HG03565 (cell line): ENCODE data around the gene BRI3.

Experiments
- ATAC-seq: cut with Tn5 transposase; IDR thresholded peaks from one replicate; pipeline ENCODE4 v1.9.1; 2021; ENCODE audit warnings: mild to moderate bottlenecking, moderate library complexity; ENCODE audit not compliant: unreplicated experiment

BRI3 gene

GRCh38 chr7:98251601-98252424, 29.7 kb upstream of the BRI3 start, which contains the start of gene TECPR1:
Gene TECPR1 (minus strand): TSS chr7:98252232. CDS start chr7:98246146, 6,086 bp downstream.
- ATAC-seq: peak; percentile 92

DNA sequence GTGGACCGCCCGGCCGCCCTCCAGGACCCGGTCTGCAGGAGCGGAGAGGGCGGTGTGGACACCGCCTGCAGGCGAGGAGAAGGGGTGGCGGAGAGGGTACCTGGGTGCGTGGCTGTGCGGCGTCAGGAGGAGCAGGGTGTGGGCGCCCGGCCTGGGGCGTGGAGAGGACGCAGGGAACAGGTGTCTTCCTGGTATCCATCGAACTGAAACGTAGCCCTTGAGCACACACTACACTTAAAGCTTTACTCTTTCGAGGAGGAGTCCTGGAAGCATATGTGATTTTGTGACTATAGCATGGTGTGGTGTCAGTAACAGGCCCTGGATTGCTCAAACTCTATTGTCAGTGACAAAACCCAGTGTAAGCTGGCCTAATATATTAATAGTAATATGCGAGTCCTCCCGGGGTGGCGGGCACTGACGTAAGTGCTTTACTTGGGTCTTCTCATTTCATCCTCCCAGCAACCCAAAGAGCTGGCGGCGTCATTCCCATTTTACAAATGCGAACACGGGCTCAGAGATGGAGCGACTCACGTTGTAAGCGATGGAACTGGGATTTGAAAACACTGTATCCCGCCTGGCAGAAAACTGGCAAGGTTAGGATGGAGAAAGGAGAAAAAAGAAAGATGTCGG, 28.9 kb upstream of the BRI3 start:
- no peak for ATAC-seq

DNA sequence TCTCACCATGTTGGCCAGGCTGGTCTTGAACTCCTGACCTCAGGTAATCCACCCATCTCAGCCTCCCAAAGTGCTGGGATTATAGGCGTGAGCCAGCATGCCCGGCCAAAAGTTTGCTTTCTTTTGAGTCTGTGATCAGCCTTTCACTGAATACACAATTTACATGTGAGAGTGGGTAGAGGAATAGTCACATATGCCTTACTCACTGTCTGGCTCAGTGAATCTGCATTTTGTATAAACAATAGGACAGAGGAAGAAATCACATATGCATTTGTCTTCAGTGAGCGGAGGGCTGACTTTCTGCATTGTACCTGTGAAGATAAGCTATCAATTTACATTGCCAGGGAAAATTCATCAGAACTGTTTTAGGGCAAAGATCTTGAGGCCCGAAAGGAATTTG, 27.0 kb upstream of the BRI3 start:
- no peak for ATAC-seq

- no peak for ATAC-seq
Observed at GRCh38 chr7:98254951-98255610, 26.4 kb upstream of the BRI3 start.

DNA sequence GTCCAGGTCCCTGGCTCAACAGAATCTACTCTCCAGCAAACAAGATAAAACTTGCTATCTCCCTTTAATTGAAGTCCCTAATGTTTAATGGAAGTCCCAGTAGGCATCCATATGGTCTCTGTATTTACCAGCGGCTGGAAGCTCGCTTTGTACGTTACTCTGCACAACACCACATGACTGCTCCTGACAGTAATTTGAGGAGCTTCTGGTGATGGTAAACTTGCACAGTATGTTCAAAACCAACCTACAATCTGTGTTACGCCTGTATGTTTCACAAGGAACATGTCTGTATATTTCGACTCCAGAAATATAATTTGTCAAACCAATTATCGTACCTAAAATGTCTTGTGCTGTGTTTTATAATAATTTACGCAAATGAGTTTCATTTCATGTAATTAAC, 25.1 kb upstream of the BRI3 start:
- ATAC-seq: no peak

DNA sequence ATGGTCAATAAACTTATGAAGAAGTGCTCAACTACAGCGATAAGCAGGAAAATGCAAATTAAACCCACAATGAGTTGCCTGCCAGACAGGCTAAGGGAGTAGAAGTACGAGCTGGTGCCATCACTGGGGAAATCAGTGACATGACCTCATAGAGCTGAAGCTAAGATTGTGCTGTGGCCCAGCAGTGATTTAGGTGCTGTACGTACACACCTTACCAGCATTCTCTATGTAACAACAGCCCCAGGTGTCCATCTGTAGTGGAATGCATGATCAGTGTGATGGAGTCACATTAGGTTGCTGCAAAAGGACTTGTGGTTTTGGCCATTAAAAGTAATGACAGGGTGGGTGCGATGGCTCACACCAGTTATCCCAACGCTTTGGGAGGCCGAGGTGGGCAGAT, 23.8 kb upstream of the BRI3 start:
- no peak for ATAC-seq

DNA sequence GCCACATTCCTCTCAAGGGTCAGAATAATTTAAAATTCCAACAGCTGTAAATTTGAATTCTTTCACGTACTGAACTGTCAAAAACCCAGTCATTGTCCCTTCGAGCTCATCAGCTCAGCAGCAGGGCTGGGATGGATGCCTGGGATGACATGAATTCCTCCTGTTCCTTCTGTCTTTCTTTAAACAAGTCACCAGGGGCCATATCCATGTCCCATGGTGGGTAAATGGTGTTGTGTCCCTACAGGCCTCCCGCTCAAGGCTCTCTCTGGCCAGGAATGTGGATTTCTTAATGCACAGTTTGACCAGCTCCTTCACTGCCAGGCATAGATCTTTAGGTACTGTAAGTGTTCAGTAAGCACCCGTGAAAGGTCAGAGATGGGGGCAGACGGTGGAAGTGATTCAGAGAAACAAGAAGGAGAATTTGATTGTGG, 15.6 kb upstream of the BRI3 start:
- ATAC-seq: no peak

DNA sequence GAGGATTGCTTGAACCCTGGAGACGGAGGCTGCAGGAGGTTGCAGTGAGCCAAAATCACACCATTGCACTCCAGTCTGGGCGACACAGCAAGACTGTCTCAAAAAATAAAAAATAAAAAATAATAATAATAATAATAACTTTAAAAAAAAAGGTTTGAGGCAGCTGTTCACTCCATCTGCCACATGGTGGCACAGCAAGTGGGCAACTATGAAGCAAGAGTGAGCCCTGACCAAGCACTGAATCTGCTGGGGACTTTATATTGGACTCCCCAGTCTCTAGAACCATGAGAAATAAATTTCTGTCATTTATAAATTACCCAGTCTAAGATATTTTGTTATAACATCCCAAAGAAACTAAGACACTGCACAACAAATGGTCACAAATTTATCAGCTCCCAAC, 14.6 kb upstream of the BRI3 start:
- no peak for ATAC-seq

GRCh38 chr7:98267303-98267702, 14.2 kb upstream of the BRI3 start:
- no peak for ATAC-seq

- ATAC-seq: no peak
Observed at GRCh38 chr7:98276241-98276761, 5.2 kb upstream of the BRI3 start.

GRCh38 chr7:98278408-98278807, 3.1 kb upstream of the BRI3 start:
- ATAC-seq: no peak

GRCh38 chr7:98278936-98279335, 2.5 kb upstream of the BRI3 start:
- ATAC-seq: no peak

DNA sequence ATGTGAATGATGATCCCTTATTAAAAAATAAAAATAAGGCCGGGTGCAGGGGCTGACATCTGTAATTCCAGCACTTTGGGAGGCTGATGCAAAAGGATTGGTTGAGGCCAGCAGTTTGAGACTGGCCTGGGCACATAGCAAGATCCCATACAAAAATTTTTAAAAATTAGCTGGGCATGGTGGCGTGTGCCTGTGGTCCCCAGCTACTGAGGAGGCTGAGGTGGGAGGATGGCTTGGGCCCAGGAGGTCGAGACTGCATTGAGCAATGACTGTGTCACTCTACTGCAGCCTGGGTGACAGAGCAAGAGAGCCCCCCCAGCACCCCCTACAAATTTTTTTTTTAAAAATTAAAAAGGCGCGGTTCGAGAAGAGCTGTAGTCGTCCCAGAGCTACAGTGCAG, 1.2 kb upstream of the BRI3 start:
- ATAC-seq: no peak

DNA sequence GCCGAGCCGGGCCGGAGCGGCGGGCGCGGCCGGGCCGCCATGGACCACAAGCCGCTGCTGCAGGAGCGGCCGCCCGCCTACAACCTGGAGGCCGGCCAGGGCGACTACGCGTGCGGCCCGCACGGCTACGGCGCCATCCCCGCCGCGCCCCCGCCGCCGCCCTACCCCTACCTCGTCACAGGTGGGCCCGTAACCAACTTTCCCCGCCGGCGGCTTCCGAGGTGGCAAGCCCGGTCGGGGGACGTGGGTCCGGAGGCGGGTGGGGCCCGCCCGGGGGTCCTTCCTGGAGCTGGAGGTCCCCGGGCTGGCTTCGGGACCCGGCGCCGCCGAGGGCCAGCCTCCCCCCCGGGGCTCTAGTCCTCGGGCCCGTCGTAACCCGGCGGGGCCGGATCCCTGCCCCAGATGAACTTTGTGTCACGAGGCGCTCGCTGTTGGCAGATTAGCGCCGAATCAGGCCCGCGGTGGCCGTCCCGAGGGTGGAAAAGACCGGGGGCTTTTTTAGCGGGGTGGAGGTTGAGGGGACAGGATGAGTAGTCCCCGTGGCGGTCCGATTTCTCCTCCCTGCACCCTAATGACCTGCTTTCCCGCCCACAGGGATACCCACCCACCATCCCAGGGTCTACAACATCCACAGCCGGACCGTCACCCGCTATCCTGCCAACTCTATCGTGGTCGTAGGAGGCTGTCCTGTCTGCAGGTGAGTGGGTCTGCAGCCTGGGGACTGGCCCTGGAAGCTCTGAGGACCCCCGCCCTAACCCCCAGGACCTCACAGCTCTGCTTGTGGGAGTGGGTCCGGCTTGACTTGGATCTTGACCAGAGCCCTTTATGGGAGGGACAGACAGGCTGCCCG, 496 bp downstream of the BRI3 start:
- peak; percentile 43 for ATAC-seq

- no peak for ATAC-seq
Observed at GRCh38 chr7:98282703-98283102, 1.2 kb downstream of the BRI3 start.

- no peak for ATAC-seq
Observed at GRCh38 chr7:98283127-98283886, 1.8 kb downstream of the BRI3 start.

DNA sequence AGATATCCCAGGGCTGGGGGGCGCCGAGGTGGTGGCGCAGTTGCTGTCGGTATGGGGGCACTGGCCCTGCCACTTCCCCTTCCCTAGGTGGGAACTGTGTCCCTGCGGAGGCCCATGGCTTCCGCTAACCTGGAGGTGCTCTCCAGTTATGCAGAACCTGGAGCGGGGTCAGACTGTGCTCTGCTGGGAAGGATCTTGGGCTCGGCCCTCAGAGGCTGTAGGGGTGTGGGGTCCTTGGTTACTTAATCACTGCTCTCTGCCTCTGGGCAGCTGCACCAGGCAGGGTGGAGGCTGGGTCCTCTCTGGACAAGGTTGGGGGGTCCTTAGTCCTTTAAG, 2.4 kb downstream of the BRI3 start:
- no peak for ATAC-seq

DNA sequence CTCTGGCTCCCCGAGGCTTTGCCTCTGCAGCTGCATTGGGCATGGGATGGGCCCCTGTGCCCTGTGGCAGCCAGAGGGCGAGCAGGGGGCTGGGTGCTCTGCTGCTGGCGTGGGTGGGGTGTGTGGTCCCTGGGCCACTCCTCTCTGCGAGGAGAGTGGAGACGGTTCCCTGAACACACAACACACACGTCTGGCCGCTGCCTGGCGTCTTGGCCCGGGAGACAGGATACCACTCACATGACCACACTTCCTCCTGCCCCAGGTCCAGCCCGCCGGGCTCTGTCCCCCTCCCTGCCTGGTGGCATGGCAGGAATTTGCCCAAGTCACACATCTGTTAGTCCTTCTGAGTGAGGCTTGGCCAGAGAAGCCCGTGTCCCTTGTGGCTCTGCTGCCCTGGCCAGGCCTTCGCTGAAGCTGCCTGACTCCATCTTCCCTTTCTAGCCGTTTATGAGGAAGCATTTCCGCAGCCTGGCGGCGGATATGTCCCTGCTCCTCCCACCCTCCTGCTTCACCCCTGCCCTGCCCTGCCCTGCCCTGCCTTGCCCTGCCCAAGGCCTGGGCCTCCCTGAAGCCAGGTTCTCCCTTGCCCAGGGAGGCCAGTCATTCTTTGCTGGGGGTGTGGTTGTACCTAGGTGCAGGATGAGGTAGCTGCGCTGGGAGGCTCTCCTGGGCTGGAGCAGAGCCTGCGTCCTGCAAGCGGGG, 3.0 kb downstream of the BRI3 start:
- ATAC-seq: no peak
